ENCODE measurements around the gene PSMA4.

GRCh38 chr15:78501857-78502256, 38.4 kb upstream of the PSMA4 start:
- TF ChIP-seq CTCF (IDR thresholded peaks at IDR 0.05 in 8 of 11, conservative IDR thresholded peaks at IDR 0.05 in 3 of 11) (no peak), POLR2A (IDR thresholded peaks at IDR 0.05) (no peak), POLR2AphosphoS5 (IDR thresholded peaks at IDR 0.05) (no peak)

All from spleen (tissue), 7 donors.